TTC549 (cell line): ENCODE results near the gene PRKCB.

Source experiments
- FAIRE-seq: peaks from 2 replicates; lab custom pipeline; 2012; peaks lifted over from hg19 to GRCh38; lab: Jason Lieb, UNC

PRKCB gene

DNA sequence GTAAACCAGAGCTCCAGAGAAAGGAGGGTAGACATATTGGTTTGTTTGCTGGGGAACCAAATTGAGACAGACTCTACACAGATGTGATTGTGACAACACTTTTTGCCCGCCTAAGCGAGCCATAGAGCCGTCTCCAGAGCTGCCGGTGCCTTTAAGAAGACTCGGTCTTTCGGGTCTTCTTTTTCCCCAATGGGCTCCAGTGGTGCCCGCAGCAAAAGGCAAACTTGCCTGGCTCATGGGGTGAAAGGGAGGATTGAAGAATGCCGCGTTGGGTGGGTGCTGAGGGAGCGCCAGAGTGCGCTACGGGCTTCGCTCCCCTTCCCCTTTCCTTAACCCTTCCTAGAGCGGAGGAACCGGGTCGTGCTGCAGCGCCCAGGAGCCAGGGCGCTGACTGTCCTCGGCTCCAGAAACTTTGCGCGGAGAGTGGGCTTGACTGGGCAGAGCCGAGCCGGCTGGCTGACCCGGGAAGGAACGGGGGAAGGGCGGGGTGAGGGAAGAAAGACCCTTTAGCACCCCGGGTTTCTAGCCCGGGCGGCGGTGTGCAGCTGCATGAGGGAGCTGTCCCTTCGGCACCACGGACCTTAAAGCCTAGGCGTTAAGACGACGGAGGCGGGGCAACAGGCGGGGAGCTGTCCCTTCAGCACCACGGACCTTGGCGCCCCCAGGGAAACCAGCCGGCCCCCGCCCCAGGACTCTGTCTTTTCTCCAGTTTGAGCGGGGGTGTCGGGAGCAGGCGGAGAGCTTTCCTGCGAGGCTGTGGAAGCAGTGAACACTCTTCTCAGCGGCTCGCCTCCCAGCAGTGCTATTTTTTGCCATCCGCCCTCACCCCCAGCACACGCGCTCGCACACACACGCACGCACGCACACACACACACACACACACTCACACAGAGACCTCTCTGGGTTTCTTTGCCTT is 419.9 kb downstream of the PRKCB start, which contains the start of gene CACNG3:
Gene CACNG3, plus strand, starts transcription at position 880 of the 916 bp plus-strand sequence. CDS start 420 bp downstream, outside the sequence.
- no peak for FAIRE-seq

DNA sequence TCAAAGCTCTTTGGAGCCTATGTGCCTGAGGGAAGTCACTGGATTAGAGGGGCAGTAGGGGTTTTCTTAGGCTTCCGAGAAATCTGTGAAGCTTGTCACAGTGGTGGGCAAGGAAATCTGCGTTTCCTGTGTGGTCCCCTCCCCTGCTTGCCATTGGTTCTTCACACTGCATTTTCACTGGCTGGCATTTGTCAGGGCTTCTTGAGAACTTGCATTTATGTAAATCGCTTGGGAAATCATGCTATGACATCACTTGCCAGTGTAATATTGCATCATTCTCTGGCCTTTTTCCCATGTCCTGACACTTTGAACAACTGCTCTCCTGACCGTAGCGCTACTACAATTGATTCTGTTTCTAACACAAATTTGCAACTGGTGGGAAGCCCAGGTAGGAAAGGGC is 422.2 kb downstream of the PRKCB start:
- FAIRE-seq = no peak

DNA sequence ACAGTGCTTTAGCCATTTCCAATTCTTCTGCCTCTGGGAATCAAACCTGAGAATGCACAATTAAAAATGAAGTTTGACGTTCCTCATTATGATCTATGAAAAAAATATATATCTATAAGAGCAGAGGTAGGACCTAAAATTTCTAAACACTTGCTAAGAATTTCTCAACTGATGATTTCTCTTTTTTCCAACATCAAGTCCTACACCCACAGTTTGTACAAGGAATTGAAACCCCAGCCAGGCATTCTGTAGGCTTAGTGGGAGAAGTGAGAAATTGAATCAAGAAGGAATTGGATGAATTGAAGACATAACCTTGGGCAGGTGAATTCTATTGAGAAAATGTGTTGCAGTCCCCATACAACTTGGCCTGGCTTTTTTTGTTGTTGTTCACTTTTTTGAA is 423.0 kb downstream of the PRKCB start:
- FAIRE-seq = no peak

DNA sequence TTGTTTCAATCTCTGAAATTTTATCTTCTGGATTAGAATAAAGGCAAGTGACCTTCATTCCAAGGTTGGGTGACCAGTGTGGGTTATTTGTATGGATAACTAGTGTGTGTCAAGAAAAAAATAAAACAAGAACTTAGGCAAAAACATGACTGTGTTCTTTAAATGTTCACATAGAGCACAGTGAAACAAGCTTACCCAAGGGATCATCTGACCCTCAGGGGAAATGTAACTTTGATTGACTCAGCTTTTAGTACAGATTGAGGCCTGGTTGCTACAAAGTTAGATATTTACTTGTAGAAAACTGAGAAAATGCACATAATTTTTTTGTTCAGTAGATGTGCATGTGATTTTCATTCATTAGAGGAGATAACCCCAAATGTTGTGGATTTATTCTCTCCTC is 427.0 kb downstream of the PRKCB start:
- FAIRE-seq = no peak
